ENCODE data around the gene WDR37.
A peak's percentile ranks its signal among the peaks of the same experiment; 100 is the strongest.

The WDR37 gene

GRCh38 chr10:1033601-1034000, 22.6 kb upstream of the WDR37 start:
- no peak overlapping the region for H4K8ac ChIP-seq (ENCODE audit: low read length)
- H3K14ac ChIP-seq (ENCODE audit: low read length in 2 of 2) = no peak overlapping the region
- 92% methylated on average over 1 of the region's 1 CpG for WGBS
- H3K27me3 ChIP-seq (ENCODE audit: control insufficient read depth in 1 of 2, insufficient read depth in 1 of 2, low read length in 2 of 2) = no peaks in the 10 kb centered on the region
- H2AK5ac ChIP-seq (ENCODE audit: low read length, severe bottlenecking) = no peak overlapping the region
- H3K36me3 ChIP-seq (ENCODE audit: control insufficient read depth in 1 of 2, insufficient read depth in 2 of 2, low read depth in 1 of 2, low read length in 2 of 2) = peaks cover 11 to 21% of the 10 kb centered on the region in 2 experiments
- no peak overlapping the region for H2BK120ac ChIP-seq (ENCODE audit: low read depth, low read length)
- no peak overlapping the region for H3K4me3 ChIP-seq (ENCODE audit: insufficient read depth in 1 of 2, low read depth in 1 of 2, low read length in 2 of 2)
- no peak overlapping the region for H3K4me2 ChIP-seq (ENCODE audit: low read length, poor library complexity, severe bottlenecking)
- H2BK5ac ChIP-seq (ENCODE audit: low read depth, low read length, poor library complexity, severe bottlenecking) = no peak overlapping the region
- H4K91ac ChIP-seq (ENCODE audit: low read length) = no peak overlapping the region
- H3K9me3 ChIP-seq (ENCODE audit: control insufficient read depth, low read length) = no peaks in the 10 kb centered on the region
- H3K27ac ChIP-seq (ENCODE audit: low read length, poor library complexity, severe bottlenecking) = no peak overlapping the region
- DNase-seq = no peak
- no peak overlapping the region for H3K9ac ChIP-seq (ENCODE audit: low read length)
- H2BK12ac ChIP-seq (ENCODE audit: low read length in 2 of 2) = no peak overlapping the region
- H3K18ac ChIP-seq (ENCODE audit: low read depth in 1 of 2, low read length in 2 of 2) = no peak overlapping the region
- no peak overlapping the region for H3K4ac ChIP-seq (ENCODE audit: low read depth in 1 of 2, low read length in 2 of 2)
- peaks cover 10% of the 10 kb centered on the region for H3K4me1 ChIP-seq (ENCODE audit: control insufficient read depth, insufficient read depth, low read depth, low read length)
- H2BK15ac ChIP-seq (ENCODE audit: low read depth, poor library complexity, severe bottlenecking) = no peak overlapping the region
- no peaks in the 10 kb centered on the region for H3K79me1 ChIP-seq (replicated peaks; ENCODE audit: low read length, poor library complexity, severe bottlenecking)
- H3K23ac ChIP-seq (ENCODE audit: low read length in 2 of 2) = no peak overlapping the region
- H2AFZ ChIP-seq (ENCODE audit: low read depth, low read length) = no peak overlapping the region

- Histone ChIP-seq H3K27ac (ENCODE audit: low read length, poor library complexity, severe bottlenecking) (no peak overlapping the region), H2BK12ac (ENCODE audit: low read length in 2 of 2) (no peak overlapping the region), H4K91ac (ENCODE audit: low read length) (no peak overlapping the region), H2BK120ac (ENCODE audit: low read depth, low read length) (no peak overlapping the region), H2AFZ (ENCODE audit: low read depth, low read length) (no peak overlapping the region), H3K14ac (ENCODE audit: low read length in 2 of 2) (no peak overlapping the region), H3K79me1 (replicated peaks; ENCODE audit: low read length, poor library complexity, severe bottlenecking) (no peaks in the 10 kb centered on the region), H3K4me3 (ENCODE audit: insufficient read depth in 1 of 2, low read depth in 1 of 2, low read length in 2 of 2) (no peak overlapping the region), H3K36me3 (ENCODE audit: control insufficient read depth in 1 of 2, insufficient read depth in 2 of 2, low read depth in 1 of 2, low read length in 2 of 2) (peaks cover 17 to 30% of the 10 kb centered on the region in 2 experiments), H3K9ac (ENCODE audit: low read length) (no peak overlapping the region), H3K9me3 (ENCODE audit: control insufficient read depth, low read length) (no peaks in the 10 kb centered on the region), H3K18ac (ENCODE audit: low read depth in 1 of 2, low read length in 2 of 2) (no peak overlapping the region), H3K4me1 (ENCODE audit: control insufficient read depth, insufficient read depth, low read depth, low read length) (peaks cover 10% of the 10 kb centered on the region), H4K8ac (ENCODE audit: low read length) (no peak overlapping the region), H2BK5ac (ENCODE audit: low read depth, low read length, poor library complexity, severe bottlenecking) (no peak overlapping the region), H2BK15ac (ENCODE audit: low read depth, poor library complexity, severe bottlenecking) (no peak overlapping the region), H3K4ac (ENCODE audit: low read depth in 1 of 2, low read length in 2 of 2) (no peak overlapping the region), H3K27me3 (ENCODE audit: control insufficient read depth in 1 of 2, insufficient read depth in 1 of 2, low read length in 2 of 2) (no peaks in the 10 kb centered on the region), H3K4me2 (ENCODE audit: low read length, poor library complexity, severe bottlenecking) (no peak overlapping the region), H3K23ac (ENCODE audit: low read length in 2 of 2) (no peak overlapping the region), H2AK5ac (ENCODE audit: low read length, severe bottlenecking) (no peak overlapping the region)
- 100% methylated on average over 1 of the region's 3 CpGs for WGBS
- DNase-seq = no peak
Measured at GRCh38 chr10:1034758-1035157, 21.4 kb upstream of the WDR37 start.

- no peak overlapping the region for H2AFZ ChIP-seq (ENCODE audit: low read depth, low read length)
- no peak overlapping the region for H3K18ac ChIP-seq (ENCODE audit: low read depth in 1 of 2, low read length in 2 of 2)
- H3K36me3 ChIP-seq (ENCODE audit: control insufficient read depth in 1 of 2, insufficient read depth in 2 of 2, low read depth in 1 of 2, low read length in 2 of 2) = peaks cover 19 to 34% of the 10 kb centered on the region in 2 experiments
- H3K79me1 ChIP-seq (replicated peaks; ENCODE audit: low read length, poor library complexity, severe bottlenecking) = peaks cover 2% of the 10 kb centered on the region
- no peak overlapping the region for H3K14ac ChIP-seq (ENCODE audit: low read length in 2 of 2)
- H3K27ac ChIP-seq (ENCODE audit: low read length, poor library complexity, severe bottlenecking) = no peak overlapping the region
- H2BK15ac ChIP-seq (ENCODE audit: low read depth, poor library complexity, severe bottlenecking) = no peak overlapping the region
- H2BK12ac ChIP-seq (ENCODE audit: low read length in 2 of 2) = no peak overlapping the region
- WGBS = 98% methylated on average over 4 of the region's 6 CpGs
- H4K8ac ChIP-seq (ENCODE audit: low read length) = no peak overlapping the region
- no peak overlapping the region for H2BK5ac ChIP-seq (ENCODE audit: low read depth, low read length, poor library complexity, severe bottlenecking)
- H3K9ac ChIP-seq (ENCODE audit: low read length) = no peak overlapping the region
- no peak overlapping the region for H4K91ac ChIP-seq (ENCODE audit: low read length)
- no peak overlapping the region for H3K23ac ChIP-seq (ENCODE audit: low read length in 2 of 2)
- peaks cover 10% of the 10 kb centered on the region for H3K4me1 ChIP-seq (ENCODE audit: control insufficient read depth, insufficient read depth, low read depth, low read length)
- H3K4me3 ChIP-seq (ENCODE audit: insufficient read depth in 1 of 2, low read depth in 1 of 2, low read length in 2 of 2) = no peak overlapping the region
- no peak overlapping the region for H2AK5ac ChIP-seq (ENCODE audit: low read length, severe bottlenecking)
- no peak overlapping the region for H3K4me2 ChIP-seq (ENCODE audit: low read length, poor library complexity, severe bottlenecking)
- no peak overlapping the region for H3K4ac ChIP-seq (ENCODE audit: low read depth in 1 of 2, low read length in 2 of 2)
- H2BK120ac ChIP-seq (ENCODE audit: low read depth, low read length) = no peak overlapping the region
- no peaks in the 10 kb centered on the region for H3K27me3 ChIP-seq (ENCODE audit: control insufficient read depth in 1 of 2, insufficient read depth in 1 of 2, low read length in 2 of 2)
- H3K9me3 ChIP-seq (ENCODE audit: control insufficient read depth, low read length) = no peaks in the 10 kb centered on the region
- no peak for DNase-seq
Measured at GRCh38 chr10:1035201-1035600, 21.0 kb upstream of the WDR37 start.

- Histone ChIP-seq H2BK5ac (ENCODE audit: low read depth, low read length, poor library complexity, severe bottlenecking) (no peak overlapping the region), H4K8ac (ENCODE audit: low read length) (no peak overlapping the region), H3K36me3 (ENCODE audit: control insufficient read depth in 1 of 2, insufficient read depth in 2 of 2, low read depth in 1 of 2, low read length in 2 of 2) (peaks cover 19 to 46% of the 10 kb centered on the region in 2 experiments), H3K9me3 (ENCODE audit: control insufficient read depth, low read length) (no peaks in the 10 kb centered on the region), H3K9ac (ENCODE audit: low read length) (no peak overlapping the region), H3K4me3 (ENCODE audit: insufficient read depth in 1 of 2, low read depth in 1 of 2, low read length in 2 of 2) (no peak overlapping the region), H2BK12ac (ENCODE audit: low read length in 2 of 2) (no peak overlapping the region), H3K4ac (ENCODE audit: low read depth in 1 of 2, low read length in 2 of 2) (no peak overlapping the region), H2AFZ (ENCODE audit: low read depth, low read length) (no peak overlapping the region), H2BK15ac (ENCODE audit: low read depth, poor library complexity, severe bottlenecking) (no peak overlapping the region), H3K4me2 (ENCODE audit: low read length, poor library complexity, severe bottlenecking) (no peak overlapping the region), H4K91ac (ENCODE audit: low read length) (no peak overlapping the region), H3K4me1 (ENCODE audit: control insufficient read depth, insufficient read depth, low read depth, low read length) (peaks cover 10% of the 10 kb centered on the region), H2BK120ac (ENCODE audit: low read depth, low read length) (no peak overlapping the region), H3K18ac (ENCODE audit: low read depth in 1 of 2, low read length in 2 of 2) (no peak overlapping the region), H3K79me1 (replicated peaks; ENCODE audit: low read length, poor library complexity, severe bottlenecking) (peaks cover 2% of the 10 kb centered on the region), H3K23ac (ENCODE audit: low read length in 2 of 2) (peak overlapping the region in 1 of 2 experiments; percentile 2), H3K27ac (ENCODE audit: low read length, poor library complexity, severe bottlenecking) (no peak overlapping the region), H3K27me3 (ENCODE audit: control insufficient read depth in 1 of 2, insufficient read depth in 1 of 2, low read length in 2 of 2) (no peaks in the 10 kb centered on the region), H2AK5ac (ENCODE audit: low read length, severe bottlenecking) (no peak overlapping the region), H3K14ac (ENCODE audit: low read length in 2 of 2) (no peak overlapping the region)
- WGBS = 81% methylated on average over 14 of the region's 14 CpGs
- peak; percentile 72 for DNase-seq
Measured at GRCh38 chr10:1036341-1036791, 19.8 kb upstream of the WDR37 start.

All from mesenchymal stem cell (in vitro differentiated cells and primary cell).